H1 (cell line): ENCODE data around the gene BCL2L11. TPM values are rescaled to one million over a fixed set of nuclear protein-coding genes. Genes with fewer than 3 reads are reported as not detected.

Source experiments
- CTCF ChIA-PET: fragments of 300-600 bp; sonication (Branson Sonifier 250); formaldehyde crosslinking; loops from one replicate; lab custom pipeline; 2021; ENCODE audit not compliant: partially characterized antibody; lab: Charles Lee
- POLR2A ChIA-PET: fragments of 300-600 bp; sonication (Branson Sonifier 250); formaldehyde crosslinking; loops from one replicate; lab custom pipeline; 2021; ENCODE audit warnings: inconsistent platforms; ENCODE audit not compliant: partially characterized antibody; lab: Charles Lee
- DNase-seq, 2 experiments: peaks; one replicate each; pipeline versions ENCODE4 v3.0.0 to v3.0.0-alpha.2; 2010 to 2022; ENCODE audit warnings: low spot score in 2 of 2, low read depth in 1 of 2, mixed read lengths in 1 of 2
- FAIRE-seq: peaks from 2 replicates; lab custom pipeline; 2011; peaks lifted over from hg19 to GRCh38; lab: Jason Lieb, UNC
- H2AFZ ChIP-seq: 2 replicates; pipeline ENCODE4 v1.8.1; 2012; ENCODE audit warnings: low read length, inconsistent platforms
- H2AK5ac ChIP-seq: 2 replicates; pipeline ENCODE4 v1.6.1; 2013; ENCODE audit warnings: low read depth, low read length
- H2BK120ac ChIP-seq: replicated peaks from 2 replicates; pipeline ENCODE3; 2013; ENCODE audit warnings: low read depth, low read length, inconsistent platforms
- H2BK12ac ChIP-seq: 2 replicates; pipeline ENCODE4 v1.6.1; 2013; ENCODE audit warnings: low read depth, low read length
- H2BK15ac ChIP-seq: 2 replicates; pipeline ENCODE4 v1.6.1; 2013; ENCODE audit warnings: low read length
- H2BK20ac ChIP-seq: 2 replicates; pipeline ENCODE4 v1.6.1; 2013; ENCODE audit warnings: low read length
- H2BK5ac ChIP-seq: 2 replicates; pipeline ENCODE4 v1.6.1; 2013; ENCODE audit warnings: low read depth, low read length
- H3K14ac ChIP-seq: 2 replicates; pipeline ENCODE4 v1.6.1; 2013; ENCODE audit warnings: inconsistent platforms; ENCODE audit not compliant: insufficient read length
- H3K18ac ChIP-seq: 2 replicates; pipeline ENCODE4 v1.6.1; 2013; ENCODE audit warnings: low read length; ENCODE audit errors: extremely low read depth
- H3K23ac ChIP-seq: 2 replicates; pipeline ENCODE4 v1.6.1; 2013; ENCODE audit warnings: inconsistent platforms; ENCODE audit not compliant: insufficient read length
- H3K23me2 ChIP-seq: 2 replicates; pipeline ENCODE4 v1.6.1; 2013; ENCODE audit warnings: low read depth, low read length
- H3K27ac ChIP-seq: 2 replicates; pipeline ENCODE4 v1.6.1; 2011; ENCODE audit warnings: low read depth, low read length, inconsistent platforms
- H3K27me3 ChIP-seq, 4 experiments: replicated peaks in 1 of 4; 1 replicate in 1 of 4; 2 replicates in 3 of 4; pipeline versions ENCODE4 v1.6.1 to v1.8.1; 2011 to 2013; ENCODE audit warnings: low read length in 3 of 4, mild to moderate bottlenecking in 3 of 4, inconsistent platforms in 2 of 4, mixed read lengths in 2 of 4, moderate library complexity in 1 of 4; ENCODE audit not compliant: control insufficient read depth in 3 of 4, insufficient read depth in 3 of 4; ENCODE audit errors: extremely low read depth in 1 of 4
- H3K36me3 ChIP-seq, 4 experiments: 2 replicates each; pipeline versions ENCODE4 v1.6.1 to v1.8.1; 2011 to 2013; ENCODE audit warnings: mild to moderate bottlenecking in 4 of 4, low read length in 3 of 4, moderate library complexity in 2 of 4, control low read depth in 1 of 4, inconsistent platforms in 1 of 4; ENCODE audit not compliant: insufficient read depth in 4 of 4, control insufficient read depth in 2 of 4
- H3K4ac ChIP-seq: replicated peaks from 2 replicates; pipeline ENCODE3; 2013; ENCODE audit warnings: low read length, low read depth, mixed read lengths, inconsistent platforms; ENCODE audit not compliant: insufficient read length
- H3K4me1 ChIP-seq, 4 experiments: replicated peaks in 1 of 4; 1 replicate in 1 of 4; 2 replicates in 3 of 4; pipeline versions ENCODE4 v1.6.1 to v1.8.1; 2011 to 2013; ENCODE audit warnings: low read length in 3 of 4, inconsistent platforms in 2 of 4, mixed read lengths in 1 of 4; ENCODE audit not compliant: insufficient read depth in 4 of 4, control insufficient read depth in 3 of 4
- H3K4me2 ChIP-seq, 2 experiments: 2 replicates each; pipeline versions ENCODE4 v1.6.1 to v1.8.1; 2011 to 2013; ENCODE audit warnings: low read depth in 2 of 2, low read length in 2 of 2, control low read depth in 1 of 2, inconsistent platforms in 1 of 2, mild to moderate bottlenecking in 1 of 2; ENCODE audit not compliant: insufficient read depth in 1 of 2
- H3K4me3 ChIP-seq, 4 experiments: fragments of 200-600, 300-600 bp in 1 of 4; sonication (generic), shearing (Covaris generic), sonication (Bioruptor Twin) in 1 of 4; 2 replicates each; pipeline versions ENCODE4 v1.5.1 to v1.8.1; 2011 to 2016; ENCODE audit warnings: low read length in 4 of 4, low read depth in 3 of 4, control low read depth in 2 of 4, inconsistent platforms in 2 of 4, mild to moderate bottlenecking in 2 of 4, mixed read lengths in 1 of 4, moderate library complexity in 1 of 4; ENCODE audit not compliant: insufficient read depth in 2 of 4; ENCODE audit errors: extremely low read depth in 1 of 4
- H3K56ac ChIP-seq: replicated peaks from 2 replicates; pipeline ENCODE3; 2013; ENCODE audit warnings: low read depth, mild to moderate bottlenecking, mixed read lengths, low read length, inconsistent platforms; ENCODE audit not compliant: insufficient read length
- H3K79me1 ChIP-seq: 2 replicates; pipeline ENCODE4 v1.6.1; 2013; ENCODE audit warnings: low read depth, low read length, control low read depth
- H3K79me2 ChIP-seq, 2 experiments: 2 replicates each; pipeline versions ENCODE4 v1.6.1 to v1.8.1; 2012 to 2013; ENCODE audit warnings: low read length in 2 of 2, mild to moderate bottlenecking in 2 of 2, inconsistent platforms in 1 of 2; ENCODE audit not compliant: insufficient read depth in 2 of 2, control insufficient read depth in 1 of 2
- H3K9ac ChIP-seq, 4 experiments: replicated peaks in 1 of 4; 1 replicate in 1 of 4; 2 replicates in 3 of 4; pipeline versions ENCODE4 v1.6.1 to v1.8.1; 2011 to 2013; ENCODE audit warnings: low read depth in 3 of 4, low read length in 3 of 4, control low read depth in 2 of 4, mild to moderate bottlenecking in 2 of 4, moderate library complexity in 2 of 4, inconsistent platforms in 1 of 4; ENCODE audit errors: extremely low read depth in 1 of 4
- H3K9me3 ChIP-seq, 2 experiments: 2 replicates each; pipeline versions ENCODE4 v1.6.1 to v1.8.1; 2012 to 2013; ENCODE audit warnings: mild to moderate bottlenecking in 2 of 2, moderate library complexity in 2 of 2, control low read depth in 1 of 2, inconsistent platforms in 1 of 2, low read depth in 1 of 2, low read length in 1 of 2, mixed read lengths in 1 of 2; ENCODE audit not compliant: insufficient read depth in 2 of 2
- H4K20me1 ChIP-seq, 2 experiments: replicated peaks in 1 of 2; 2 replicates each; pipeline versions ENCODE3 to v1.8.1; 2011 to 2013; ENCODE audit warnings: inconsistent platforms in 2 of 2, low read length in 2 of 2, mild to moderate bottlenecking in 1 of 2; ENCODE audit not compliant: insufficient read depth in 2 of 2, control insufficient read depth in 1 of 2
- H4K5ac ChIP-seq: 2 replicates; pipeline ENCODE4 v1.6.1; 2013; ENCODE audit warnings: low read length, low read depth, mixed read lengths, inconsistent platforms; ENCODE audit not compliant: insufficient read length
- H4K8ac ChIP-seq: 2 replicates; pipeline ENCODE4 v1.8.0; 2013; ENCODE audit warnings: mild to moderate bottlenecking, moderate library complexity, low read length, inconsistent platforms; ENCODE audit not compliant: insufficient read depth; ENCODE audit errors: extremely low read depth
- H4K91ac ChIP-seq: replicated peaks from 2 replicates; pipeline ENCODE3; 2013; ENCODE audit warnings: low read length, mixed read lengths, inconsistent platforms; ENCODE audit not compliant: insufficient read length
- CHD1 ChIP-seq: IDR thresholded peaks from 2 replicates; pipeline ENCODE4 v1.6.1; 2012; ENCODE audit warnings: low read depth, low read length, improper control_type of control experiment
- WGBS, 2 experiments: shearing (Covaris generic) in 1 of 2; methylation state at CpG; one replicate each; pipeline versions ENCODE4 v1.1.6 to v1.1.7; 2013 to 2015; ENCODE audit warnings: low lambda C conversion rate in 2 of 2, mixed read lengths in 2 of 2, inconsistent platforms in 1 of 2, low coverage in 1 of 2, missing lambda C conversion rate in 1 of 2; ENCODE audit not compliant: insufficient replicate concordance in 2 of 2, insufficient coverage in 1 of 2, insufficient read length in 1 of 2; ENCODE audit errors: extremely low coverage in 1 of 2, missing lambda C conversion rate in 1 of 2; 5-methylcytosine and 5-hydroxymethylcytosine counted together
- polyA plus RNA-seq, 7 experiments: library from polyadenylated mRNA; depleted of rRNA in 3 of 7; stranded (reverse) in 5 of 7; unstranded in 2 of 7; fragments of >200 nt in 5 of 7; fragments of 200-250 nt in 2 of 7; gene quantifications; 1 replicate in 5 of 7; 2 replicates in 1 of 7; 4 replicates in 1 of 7; pipeline versions ENCODE4 v1.2.1 to v1.2.3, GENCODE V29; 2011 to 2013; ENCODE audit warnings: missing spikeins in 2 of 7, mixed read lengths in 2 of 7
- total RNA-seq: library from RNA; stranded (reverse); fragmentation: NEBNext Ultra II Directional; extraction: Animal tissue kit (Norgen Biotek cat#: 25700); gene quantifications from 2 replicates; pipeline ENCODE4 v1.2.1, GENCODE V29; 2021

The BCL2L11 gene
- total and polyA plus RNA-seq, 2 of the 8 experiments (the other 6 are each of a cell fraction or from before 2014, with no cell fraction given): 7.5 to 22.9 TPM

GRCh38 chr2:111101592-111101991 is 19.1 kb upstream of the BCL2L11 start:
- 83% methylated on average over 2 of the region's 2 CpGs; no CpG with 5 or more reads in 1 of the 2 experiments for WGBS, 2 experiments
- CTCF ChIA-PET: interaction anchor here (0.7 to 1.0 kb wide), 2 partner anchors 13 to 53 kb away, joined by 3 read pairs; no protein-coding TSS in a partner anchor
- no peaks in the 10 kb centered on the region for H3K27me3 ChIP-seq
- no peak for TF ChIP-seq CHD1

More at GRCh38 chr2:111101592-111101991, 19.1 kb upstream of the BCL2L11 start:
- H3K14ac ChIP-seq: no peak overlapping the region
- no peak overlapping the region for H2BK5ac ChIP-seq
- H2BK15ac ChIP-seq: no peak overlapping the region
- no peak overlapping the region for H4K5ac ChIP-seq
- H3K4me2 ChIP-seq: no peak overlapping the region
- no peak overlapping the region for H2BK120ac ChIP-seq
- H4K91ac ChIP-seq: no peak overlapping the region
- H4K8ac ChIP-seq: no peak overlapping the region
- H3K79me1 ChIP-seq: no peaks in the 10 kb centered on the region
- FAIRE-seq (no peak), DNase-seq (no peak)
- no peaks in the 10 kb centered on the region for H3K36me3 ChIP-seq
- no peak overlapping the region for H3K9ac ChIP-seq
- no peak overlapping the region for H3K4me3 ChIP-seq
- H3K18ac ChIP-seq: no peak overlapping the region
- H2BK20ac ChIP-seq: no peak overlapping the region
- POLR2A ChIA-PET: interaction anchor here (1.3 kb wide), 1 partner anchor 19 kb away, joined by 3 read pairs; the partner anchor contains the start of gene BCL2L11
- H2BK12ac ChIP-seq: no peak overlapping the region; the same call in 1 of the 2 replicates
- no peak overlapping the region for H3K27ac ChIP-seq
- H3K23ac ChIP-seq: no peak overlapping the region
- no peaks in the 10 kb centered on the region for H3K79me2 ChIP-seq
- H3K9me3 ChIP-seq: no peaks in the 10 kb centered on the region
- no peaks in the 10 kb centered on the region for H3K23me2 ChIP-seq
- H3K56ac ChIP-seq: no peak overlapping the region
- H2AFZ ChIP-seq: no peak overlapping the region
- no peak overlapping the region for H3K4ac ChIP-seq
- H3K4me1 ChIP-seq: no peaks in the 10 kb centered on the region
- no peaks in the 10 kb centered on the region for H4K20me1 ChIP-seq
- no peak overlapping the region for H2AK5ac ChIP-seq
